Stimulated activated CD4-positive, alpha-beta T cell treated with anti-CD3 and anti-CD28 coated beads, TNF-alpha, amount 100 ng/mL, for 4 hours (primary cell): ENCODE data around the gene ARHGAP15.

Experiments used
- DNase-seq, 3 experiments: peaks; one replicate each; pipeline ENCODE4 v3.0.0-alpha.2; 2020; ENCODE audit warnings: low read depth in 3 of 3

The ARHGAP15 gene

GRCh38 chr2:143344780-143345179 is 215.6 kb downstream of the ARHGAP15 start:
- no peak for DNase-seq

GRCh38 chr2:143345887-143346787 is 216.9 kb downstream of the ARHGAP15 start:
- DNase-seq: no peak

GRCh38 chr2:143347271-143347695 is 218.1 kb downstream of the ARHGAP15 start:
- no peak for DNase-seq

- DNase-seq: no peak
Observed at GRCh38 chr2:143347901-143348414, 218.7 kb downstream of the ARHGAP15 start.

- no peak for DNase-seq
Observed at GRCh38 chr2:143354050-143354750, 225.0 kb downstream of the ARHGAP15 start.

- no peak for DNase-seq
Observed at GRCh38 chr2:143355870-143356269, 226.7 kb downstream of the ARHGAP15 start.

GRCh38 chr2:143356336-143356735 is 227.1 kb downstream of the ARHGAP15 start:
- DNase-seq: no peak

GRCh38 chr2:143356736-143357446 is 227.7 kb downstream of the ARHGAP15 start:
- no peak for DNase-seq

- no peak for DNase-seq
Observed at GRCh38 chr2:143357966-143358365, 228.7 kb downstream of the ARHGAP15 start.

- no peak for DNase-seq
Observed at GRCh38 chr2:143361346-143361745, 232.1 kb downstream of the ARHGAP15 start.

- DNase-seq: no peak
Observed at GRCh38 chr2:143371616-143372015, 242.4 kb downstream of the ARHGAP15 start.

- no peak for DNase-seq
Observed at GRCh38 chr2:143375384-143375880, 246.2 kb downstream of the ARHGAP15 start.

- no peak for DNase-seq
Observed at GRCh38 chr2:143378996-143379395, 249.8 kb downstream of the ARHGAP15 start.

GRCh38 chr2:143379955-143380354 is 250.7 kb downstream of the ARHGAP15 start:
- no peak for DNase-seq

- DNase-seq: no peak
Observed at GRCh38 chr2:143382573-143382972, 253.4 kb downstream of the ARHGAP15 start.

- DNase-seq: no peak
Observed at GRCh38 chr2:143383016-143383415, 253.8 kb downstream of the ARHGAP15 start.

GRCh38 chr2:143384111-143384510 is 254.9 kb downstream of the ARHGAP15 start:
- DNase-seq: no peak

GRCh38 chr2:143390171-143390570 is 261.0 kb downstream of the ARHGAP15 start:
- no peak for DNase-seq

GRCh38 chr2:143392358-143392757 is 263.1 kb downstream of the ARHGAP15 start:
- no peak for DNase-seq

- no peak for DNase-seq
Observed at GRCh38 chr2:143394062-143394461, 264.8 kb downstream of the ARHGAP15 start.

GRCh38 chr2:143397884-143398614 is 268.8 kb downstream of the ARHGAP15 start:
- no peak for DNase-seq
